ENCODE measurements around the gene NUAK2. TPM values are rescaled to one million over a fixed set of nuclear protein-coding genes. Genes with fewer than 3 reads are reported as not detected.
A peak's percentile ranks its signal among the peaks of the same experiment; 100 is the strongest.

Gene NUAK2
- total and polyA plus RNA-seq, 2 of the 8 experiments (the other 6 are each of a cell fraction or from before 2014, with no cell fraction given): 9.4 to 12.9 TPM

- TF ChIP-seq RBBP5 (IDR thresholded peaks at IDR 0.05; ENCODE audit: borderline replicate concordance, low read depth, low read length) (peak; percentile 93; the same call in 1 of the 2 replicates), BRCA1 (IDR thresholded peaks at IDR 0.05; ENCODE audit: low read depth, low read length) (no peak), RFX5 (IDR thresholded peaks at IDR 0.05; ENCODE audit: borderline replicate concordance, low read depth, low read length) (no peak), CBX5 (IDR thresholded peaks at IDR 0.05; ENCODE audit: low read depth, low read length) (no peak), BCL11A (IDR thresholded peaks at IDR 0.05; ENCODE audit: low read depth in 2 of 2, low read length in 2 of 2) (no peak), TEAD4 (IDR thresholded peaks at IDR 0.05; ENCODE audit: low read depth, low read length) (peak; percentile 100), SP1 (IDR thresholded peaks at IDR 0.05; ENCODE audit: low read depth, low read length) (peak; percentile 95), NANOG (IDR thresholded peaks at IDR 0.05; ENCODE audit: insufficient read depth, low read depth, low read length, poor library complexity, severe bottlenecking) (peak; percentile 66), KDM1A (IDR thresholded peaks at IDR 0.05; ENCODE audit: borderline replicate concordance, low read length) (peak; percentile 15; the same call in 1 of the 2 replicates), CTBP2 (IDR thresholded peaks at IDR 0.05; ENCODE audit: borderline replicate concordance, insufficient read depth, insufficient read length, low read length) (peak; percentile 99), MAFK (IDR thresholded peaks at IDR 0.05; ENCODE audit: low read depth, low read length) (no peak; the same call in 1 of the 2 replicates), GTF2F1 (IDR thresholded peaks at IDR 0.05; ENCODE audit: borderline replicate concordance, low read depth, low read length) (no peak; the same call in 1 of the 2 replicates), SAP30 (IDR thresholded peaks at IDR 0.05; ENCODE audit: insufficient read depth, insufficient replicate concordance, low read length) (no peak), HDAC6 (IDR thresholded peaks at IDR 0.05; ENCODE audit: low read depth, low read length) (no peak), SP2 (IDR thresholded peaks at IDR 0.05; ENCODE audit: low read length) (no peak), ZNF274 (IDR thresholded peaks at IDR 0.05; ENCODE audit: borderline replicate concordance, extremely low read depth, low read length) (no peak), E2F6 (IDR thresholded peaks at IDR 0.05) (peak; percentile 70; the same call in 1 of the 2 replicates), ATF2 (IDR thresholded peaks at IDR 0.05; ENCODE audit: low read length) (peak; percentile 24; the same call in 1 of the 2 replicates), JUND (IDR thresholded peaks at IDR 0.05; ENCODE audit: low read length) (peak; percentile 67; the same call in 1 of the 2 replicates)
These were observed 20.2 kb downstream of the NUAK2 start (continued) for GRCh38 chr1:205301205-205301821.
